T-helper 2 cell treated with Interferon-gamma antibody and Interleukin-4, amounts not matched to agents 100 ng/mL and 5 ng/mL, for 36 hours (primary cell): ENCODE results near the gene KTI12. TPM values are rescaled to one million over a fixed set of nuclear protein-coding genes. Genes with fewer than 3 reads are reported as not detected.
"Not testable (repeated sequence)": the region's sequence is repeated elsewhere in the genome, so short reads cannot be mapped to it uniquely, and the experiment has no call there.

Experiments
- intact Hi-C: fragments of 100-400 bp; cut with micrococcal nuclease; formaldehyde crosslinking; loops from one replicate; pipeline ENCODE4 v1.15.1; 2023
- total RNA-seq: library from RNA; stranded (reverse); gene quantifications from 2 replicates; pipeline ENCODE4 v1.2.3, GENCODE V29; 2022

Gene KTI12
- total RNA-seq, 1 donor from 2014 or later: 16.0 TPM

- intact Hi-C loops: no loop called here
Measured at GRCh38 chr1:52045236-52045635, 11.6 kb upstream of the KTI12 start.

GRCh38 chr1:52041551-52042185, 8.1 kb upstream of the KTI12 start:
- intact Hi-C loops: no loop called here

GRCh38 chr1:52037909-52038308, 4.3 kb upstream of the KTI12 start:
- intact Hi-C loops: no loop called here

- intact Hi-C loops: no loop called here
Measured at GRCh38 chr1:52037402-52037814, 3.8 kb upstream of the KTI12 start.

GRCh38 chr1:52034050-52034384, 407 bp upstream of the KTI12 start:
- intact Hi-C loops: no loop called here

GRCh38 chr1:52032785-52033131, 852 bp downstream of the KTI12 start:
- intact Hi-C loops: loop anchor here (1.0 kb wide), 3 partner anchors 24 to 334 kb away; partner anchors contain the start of genes BTF3L4, CC2D1B and NRDC

GRCh38 chr1:52032124-52032784, 1.4 kb downstream of the KTI12 start:
- intact Hi-C loops: no loop called here

GRCh38 chr1:52028839-52029238, 4.8 kb downstream of the KTI12 start:
- intact Hi-C loops: not testable (repeated sequence)

- intact Hi-C loops: no loop called here
Measured at GRCh38 chr1:52028328-52028727, 5.3 kb downstream of the KTI12 start.

GRCh38 chr1:52026278-52026677, 7.3 kb downstream of the KTI12 start:
- intact Hi-C loops: no loop called here

GRCh38 chr1:52022133-52022532, 11.5 kb downstream of the KTI12 start:
- intact Hi-C loops: no loop called here

- intact Hi-C loops: no loop called here
Measured at GRCh38 chr1:52008071-52008809, 25.4 kb downstream of the KTI12 start.

- intact Hi-C loops: no loop called here
Measured at GRCh38 chr1:52007215-52008002, 26.2 kb downstream of the KTI12 start.

GRCh38 chr1:52006081-52006553, 27.5 kb downstream of the KTI12 start:
- intact Hi-C loops: not testable (repeated sequence)

- intact Hi-C loops: not testable (repeated sequence)
Measured at GRCh38 chr1:52005548-52005947, 28.1 kb downstream of the KTI12 start.

GRCh38 chr1:52003877-52004276, 29.7 kb downstream of the KTI12 start:
- intact Hi-C loops: no loop called here

GRCh38 chr1:52002038-52002917, 31.3 kb downstream of the KTI12 start:
- intact Hi-C loops: loop anchor here (1.0 kb wide), 1 partner anchor 105 kb away; no protein-coding TSS in a partner anchor

GRCh38 chr1:51998701-51999100, 34.9 kb downstream of the KTI12 start:
- intact Hi-C loops: no loop called here

- intact Hi-C loops: no loop called here
Measured at GRCh38 chr1:51997974-51998382, 35.6 kb downstream of the KTI12 start.

- intact Hi-C loops: no loop called here
Measured at GRCh38 chr1:51990478-51990965, 43.1 kb downstream of the KTI12 start, which contains the start of gene RAB3B. Gene RAB3B, minus strand, starts transcription at chr1:51990700. Its CDS starts 13,583 bp downstream, at chr1:51977117.
